ENCODE measurements around the gene ZIC1.

DNA sequence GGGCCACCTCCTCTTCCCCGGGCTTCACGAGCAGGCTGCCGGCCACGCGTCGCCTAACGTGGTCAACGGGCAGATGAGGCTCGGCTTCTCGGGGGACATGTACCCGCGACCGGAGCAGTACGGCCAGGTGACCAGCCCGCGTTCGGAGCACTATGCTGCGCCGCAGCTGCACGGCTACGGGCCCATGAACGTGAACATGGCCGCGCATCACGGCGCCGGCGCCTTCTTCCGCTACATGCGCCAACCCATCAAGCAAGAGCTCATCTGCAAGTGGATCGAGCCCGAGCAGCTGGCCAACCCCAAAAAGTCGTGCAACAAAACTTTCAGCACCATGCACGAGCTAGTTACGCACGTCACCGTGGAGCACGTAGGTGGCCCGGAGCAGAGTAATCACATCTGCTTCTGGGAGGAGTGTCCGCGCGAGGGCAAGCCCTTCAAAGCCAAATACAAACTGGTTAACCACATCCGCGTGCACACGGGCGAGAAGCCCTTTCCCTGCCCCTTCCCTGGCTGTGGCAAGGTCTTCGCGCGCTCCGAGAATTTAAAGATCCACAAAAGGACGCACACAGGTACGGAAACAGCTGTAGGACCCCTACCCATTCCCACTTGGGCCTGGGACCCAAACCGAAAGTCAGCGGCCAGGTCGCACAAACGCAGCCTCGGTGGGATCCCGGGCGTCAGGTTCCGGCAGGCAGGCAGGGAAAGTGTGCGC lies 1.5 kb downstream of the ZIC1 start:
- TF ChIP-seq EZH2 (IDR thresholded peaks at IDR 0.05; ENCODE audit: low read length) = peak; percentile 16
- TF ChIP-seq, protein P1, sequence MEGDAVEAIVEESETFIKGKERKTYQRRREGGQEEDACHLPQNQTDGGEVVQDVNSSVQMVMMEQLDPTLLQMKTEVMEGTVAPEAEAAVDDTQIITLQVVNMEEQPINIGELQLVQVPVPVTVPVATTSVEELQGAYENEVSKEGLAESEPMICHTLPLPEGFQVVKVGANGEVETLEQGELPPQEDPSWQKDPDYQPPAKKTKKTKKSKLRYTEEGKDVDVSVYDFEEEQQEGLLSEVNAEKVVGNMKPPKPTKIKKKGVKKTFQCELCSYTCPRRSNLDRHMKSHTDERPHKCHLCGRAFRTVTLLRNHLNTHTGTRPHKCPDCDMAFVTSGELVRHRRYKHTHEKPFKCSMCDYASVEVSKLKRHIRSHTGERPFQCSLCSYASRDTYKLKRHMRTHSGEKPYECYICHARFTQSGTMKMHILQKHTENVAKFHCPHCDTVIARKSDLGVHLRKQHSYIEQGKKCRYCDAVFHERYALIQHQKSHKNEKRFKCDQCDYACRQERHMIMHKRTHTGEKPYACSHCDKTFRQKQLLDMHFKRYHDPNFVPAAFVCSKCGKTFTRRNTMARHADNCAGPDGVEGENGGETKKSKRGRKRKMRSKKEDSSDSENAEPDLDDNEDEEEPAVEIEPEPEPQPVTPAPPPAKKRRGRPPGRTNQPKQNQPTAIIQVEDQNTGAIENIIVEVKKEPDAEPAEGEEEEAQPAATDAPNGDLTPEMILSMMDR (optimal IDR thresholded peaks at IDR 0.05 in 1 of 3, IDR thresholded peaks at IDR 0.05 in 1 of 3, conservative IDR thresholded peaks at IDR 0.05 in 1 of 3; ENCODE audit: extremely low read depth in 1 of 3, insufficient read depth in 2 of 3, low read length in 3 of 3) = no peak

Measured in keratinocyte (primary cell).